GM18861 (cell line): Measurements from ENCODE around the gene APP.

Experiments used
- ATAC-seq: cut with Tn5 transposase; IDR thresholded peaks from one replicate; pipeline ENCODE4 v1.9.1; 2021; ENCODE audit not compliant: unreplicated experiment

Gene APP

GRCh38 chr21:25884311-25884710, 286.3 kb downstream of the APP start:
- no peak for ATAC-seq

- ATAC-seq = peak; percentile 82
Observed at GRCh38 chr21:25881524-25882376, 288.8 kb downstream of the APP start.

- ATAC-seq = no peak
Observed at GRCh38 chr21:25879203-25879602, 291.4 kb downstream of the APP start.

- no peak for ATAC-seq
Observed at GRCh38 chr21:25878344-25878743, 292.2 kb downstream of the APP start.

GRCh38 chr21:25872271-25872670, 298.3 kb downstream of the APP start:
- no peak for ATAC-seq

GRCh38 chr21:25871566-25871965, 299.0 kb downstream of the APP start:
- ATAC-seq = no peak

- no peak for ATAC-seq
Observed at GRCh38 chr21:25870084-25870483, 300.5 kb downstream of the APP start.

GRCh38 chr21:25867061-25867460, 303.5 kb downstream of the APP start:
- no peak for ATAC-seq

- no peak for ATAC-seq
Observed at GRCh38 chr21:25863747-25864146, 306.8 kb downstream of the APP start.

GRCh38 chr21:25863031-25863430, 307.5 kb downstream of the APP start:
- no peak for ATAC-seq

GRCh38 chr21:25862596-25862995, 308.0 kb downstream of the APP start:
- ATAC-seq = peak; percentile 49

GRCh38 chr21:25862112-25862511, 308.5 kb downstream of the APP start:
- no peak for ATAC-seq

- ATAC-seq = no peak
Observed at GRCh38 chr21:25859235-25859929, 311.2 kb downstream of the APP start.

GRCh38 chr21:25858325-25858724, 312.2 kb downstream of the APP start:
- ATAC-seq = no peak

- no peak for ATAC-seq
Observed at GRCh38 chr21:25857308-25858074, 313.1 kb downstream of the APP start.

- ATAC-seq = no peak
Observed at GRCh38 chr21:25855576-25855975, 315.0 kb downstream of the APP start.

- no peak for ATAC-seq
Observed at GRCh38 chr21:25850126-25850842, 320.3 kb downstream of the APP start.

GRCh38 chr21:25848309-25848708, 322.3 kb downstream of the APP start:
- no peak for ATAC-seq

GRCh38 chr21:25845729-25846256, 324.8 kb downstream of the APP start:
- ATAC-seq = no peak

- ATAC-seq = no peak
Observed at GRCh38 chr21:25842925-25843324, 327.6 kb downstream of the APP start.

GRCh38 chr21:25838809-25839208, 331.8 kb downstream of the APP start:
- no peak for ATAC-seq
